HEK293 (cell line): ENCODE results near the gene PRRG3.

Source experiments
- CTCF ChIA-PET: fragments of 350-600 bp; formaldehyde crosslinking; extraction: SDS; loops from one replicate; lab custom pipeline; 2021; ENCODE audit warnings: antibody characterized with exemption; lab: Yijun Ruan, JAX
- POLR2A ChIA-PET: fragments of 300-600 bp; formaldehyde crosslinking; extraction: SDS; loops from one replicate; lab custom pipeline; 2020; ENCODE audit warnings: antibody characterized with exemption, inconsistent platforms; lab: Yijun Ruan, JAX
- H3K27ac ChIP-seq: fragments of 200-500 bp; sonication (Bioruptor generic); 2 replicates; pipeline ENCODE4 v1.5.1; 2014; ENCODE audit warnings: low read depth, low read length, control low read depth, inconsistent platforms; ENCODE audit errors: extremely low read depth
- H3K36me3 ChIP-seq, 2 experiments: fragments of 200-500 bp in 1 of 2; sonication (Bioruptor generic) in 1 of 2; 1 replicate in 1 of 2; 2 replicates in 1 of 2; pipeline ENCODE4 v1.5.1; 2014 to 2017; ENCODE audit warnings: inconsistent platforms in 2 of 2, low read length in 2 of 2; ENCODE audit not compliant: control insufficient read depth in 2 of 2, insufficient read depth in 1 of 2
- H3K4me1 ChIP-seq: fragments of 200-500 bp; sonication (Bioruptor generic); 2 replicates; pipeline ENCODE4 v1.5.1; 2014; ENCODE audit warnings: mild to moderate bottlenecking, low read length, inconsistent platforms; ENCODE audit not compliant: control insufficient read depth, insufficient read depth
- H3K4me3 ChIP-seq: 2 replicates; pipeline ENCODE4 v1.5.1; 2011; ENCODE audit warnings: low read depth, mild to moderate bottlenecking, control low read depth, low read length, moderate library complexity
- H3K9me3 ChIP-seq: fragments of 200-500 bp; sonication (Bioruptor generic); 2 replicates; pipeline ENCODE4 v1.5.1; 2014; ENCODE audit warnings: low read depth, low read length, inconsistent platforms; ENCODE audit not compliant: control insufficient read depth, insufficient read depth
- BCL11B ChIP-seq: fragments of 450-650 bp; formaldehyde crosslinking; IDR thresholded peaks from 2 replicates; pipeline ENCODE4 v1.5.1; 2016; ENCODE audit warnings: low read depth, missing biosample characterization, missing genetic modification characterization
- GLI4 ChIP-seq: fragments of 450-650 bp; formaldehyde crosslinking; IDR thresholded peaks from 2 replicates; pipeline ENCODE4 v1.5.1; 2016; ENCODE audit warnings: missing biosample characterization, missing genetic modification characterization
- KLF1 ChIP-seq: fragments of 450-650 bp; formaldehyde crosslinking; IDR thresholded peaks from 2 replicates; pipeline ENCODE4 v1.5.1; 2016; ENCODE audit warnings: missing biosample characterization, missing genetic modification characterization
- KLF10 ChIP-seq: fragments of 450-650 bp; IDR thresholded peaks from 2 replicates; pipeline ENCODE4 v1.5.1; 2018; ENCODE audit warnings: missing biosample characterization, mild to moderate bottlenecking, missing genetic modification characterization
- OSR2 ChIP-seq: fragments of 450-650 bp; formaldehyde crosslinking; IDR thresholded peaks from 2 replicates; pipeline ENCODE4 v1.5.1; 2016; ENCODE audit warnings: missing biosample characterization, missing genetic modification characterization
- OVOL3 ChIP-seq: fragments of 450-650 bp; formaldehyde crosslinking; IDR thresholded peaks from 2 replicates; pipeline ENCODE4 v1.5.1; 2016; ENCODE audit warnings: missing biosample characterization, missing genetic modification characterization
- ZBTB17 ChIP-seq: fragments of 450-650 bp; formaldehyde crosslinking; IDR thresholded peaks from 2 replicates; pipeline ENCODE4 v1.5.1; 2016; ENCODE audit warnings: missing biosample characterization, missing genetic modification characterization
- ZBTB20 ChIP-seq: fragments of 450-650 bp; formaldehyde crosslinking; IDR thresholded peaks from 2 replicates; pipeline ENCODE4 v1.5.1; 2016; ENCODE audit warnings: missing biosample characterization, missing genetic modification characterization
- ZNF112 ChIP-seq: fragments of 450-650 bp; formaldehyde crosslinking; IDR thresholded peaks from 2 replicates; pipeline ENCODE4 v1.5.0; 2017; ENCODE audit warnings: missing biosample characterization, missing genetic modification characterization
- ZNF138 ChIP-seq: fragments of 450-650 bp; formaldehyde crosslinking; IDR thresholded peaks from 2 replicates; pipeline ENCODE4 v1.5.1; 2016; ENCODE audit warnings: missing biosample characterization, missing genetic modification characterization, borderline replicate concordance
- ZNF174 ChIP-seq: fragments of 450-650 bp; formaldehyde crosslinking; IDR thresholded peaks from 2 replicates; pipeline ENCODE4 v1.5.0; 2017; ENCODE audit warnings: missing biosample characterization, mild to moderate bottlenecking, missing genetic modification characterization
- ZNF19 ChIP-seq: fragments of 450-650 bp; formaldehyde crosslinking; IDR thresholded peaks from 2 replicates; pipeline ENCODE4; 2016; ENCODE audit warnings: missing biosample characterization, missing genetic modification characterization, low read depth
- ZNF211 ChIP-seq: fragments of 450-650 bp; formaldehyde crosslinking; IDR thresholded peaks from 2 replicates; pipeline ENCODE4 v1.5.1; 2016; ENCODE audit warnings: low read depth, missing biosample characterization, missing genetic modification characterization
- ZNF366 ChIP-seq: fragments of 450-650 bp; formaldehyde crosslinking; conservative IDR thresholded peaks from 2 replicates; pipeline ENCODE4 v1.5.1; 2016; ENCODE audit warnings: missing biosample characterization, missing genetic modification characterization
- ZNF433 ChIP-seq: fragments of 450-650 bp; formaldehyde crosslinking; IDR thresholded peaks from 2 replicates; pipeline ENCODE4 v1.5.1; 2016; ENCODE audit warnings: missing biosample characterization, missing genetic modification characterization, low read depth
- ZNF530 ChIP-seq: fragments of 450-650 bp; formaldehyde crosslinking; IDR thresholded peaks from 2 replicates; pipeline ENCODE4 v1.5.1; 2016; ENCODE audit warnings: low read depth, missing biosample characterization, missing genetic modification characterization
- ZNF596 ChIP-seq: fragments of 450-650 bp; IDR thresholded peaks from 2 replicates; pipeline ENCODE4 v1.5.0; 2018; ENCODE audit warnings: missing biosample characterization, mild to moderate bottlenecking, missing genetic modification characterization, moderate library complexity
- ZNF623 ChIP-seq: fragments of 450-650 bp; formaldehyde crosslinking; IDR thresholded peaks from 2 replicates; pipeline ENCODE4 v1.5.1; 2016; ENCODE audit warnings: missing biosample characterization, missing genetic modification characterization
- ZNF624 ChIP-seq: fragments of 450-650 bp; formaldehyde crosslinking; IDR thresholded peaks from 2 replicates; pipeline ENCODE4 v1.5.1; 2017; ENCODE audit warnings: missing biosample characterization, missing genetic modification characterization
- ZNF626 ChIP-seq: fragments of 450-650 bp; sonication (Bioruptor Pico); formaldehyde crosslinking; IDR thresholded peaks from 2 replicates; pipeline ENCODE4 v1.5.1; 2018; ENCODE audit warnings: missing biosample characterization, missing genetic modification characterization, inconsistent platforms
- ZNF747 ChIP-seq: fragments of 450-650 bp; formaldehyde crosslinking; IDR thresholded peaks from 2 replicates; pipeline ENCODE4 v1.5.1; 2016; ENCODE audit warnings: missing biosample characterization, missing genetic modification characterization
- ZNF768 ChIP-seq: fragments of 450-650 bp; formaldehyde crosslinking; IDR thresholded peaks from 2 replicates; pipeline ENCODE4 v1.5.1; 2018; ENCODE audit warnings: missing biosample characterization, mild to moderate bottlenecking, missing genetic modification characterization
- ZSCAN30 ChIP-seq: fragments of 450-650 bp; IDR thresholded peaks from 2 replicates; pipeline ENCODE4 v1.5.1; 2018; ENCODE audit warnings: missing biosample characterization, mild to moderate bottlenecking, missing genetic modification characterization, moderate library complexity
- TF ChIP-seq, protein P1 (sequence below): fragments of 450-650 bp; formaldehyde crosslinking; IDR thresholded peaks from 2 replicates; pipeline ENCODE4 v1.5.1; 2017; ENCODE audit warnings: missing biosample characterization, missing genetic modification characterization
- TF ChIP-seq, protein P2 (sequence below): sonication (generic); formaldehyde crosslinking; IDR thresholded peaks from 2 replicates; pipeline ENCODE4 v1.8.1; 2022; ENCODE audit warnings: mild to moderate bottlenecking, moderate library complexity, missing genetic modification reagents
- TF ChIP-seq, protein P3 (sequence below): fragments of 450-650 bp; formaldehyde crosslinking; IDR thresholded peaks from 2 replicates; pipeline ENCODE4 v1.5.1; 2016; ENCODE audit warnings: missing biosample characterization, missing genetic modification characterization
- TF ChIP-seq, protein P4 (sequence below): fragments of 450-650 bp; formaldehyde crosslinking; IDR thresholded peaks from 2 replicates; pipeline ENCODE4 v1.5.1; 2017; ENCODE audit warnings: missing biosample characterization, missing genetic modification characterization
- TF ChIP-seq, protein P5 (sequence below): fragments of 450-650 bp; formaldehyde crosslinking; IDR thresholded peaks from 2 replicates; pipeline ENCODE4 v1.5.1; 2016; ENCODE audit warnings: missing biosample characterization, missing genetic modification characterization, borderline replicate concordance

The PRRG3 gene

DNA sequence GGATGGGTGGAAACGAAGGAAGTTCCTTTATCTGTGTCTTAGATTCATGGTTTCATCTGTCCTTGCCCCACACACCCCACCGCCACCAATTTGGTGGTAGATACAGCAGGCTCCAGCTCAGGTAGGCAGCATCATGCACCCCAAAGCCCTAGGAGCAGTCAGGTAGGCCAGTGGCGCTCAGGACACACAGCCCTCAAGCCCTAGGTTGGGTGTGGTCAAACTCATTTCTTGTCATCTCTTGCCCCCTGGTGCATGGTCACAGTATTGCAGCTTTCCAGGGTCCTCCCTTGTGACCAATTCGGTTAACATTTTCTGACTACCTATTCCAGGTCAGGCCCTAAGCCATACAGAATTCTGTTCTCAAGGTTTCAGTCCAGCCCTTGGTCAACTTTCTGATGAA, 14.5 kb upstream of the PRRG3 start:
- no peaks in the 10 kb centered on the region for H3K9me3 ChIP-seq
- POLR2A ChIA-PET = no interaction called here
- H3K27ac ChIP-seq = no peak overlapping the region
- H3K4me1 ChIP-seq = no peaks in the 10 kb centered on the region
- CTCF ChIA-PET = interaction anchor here (0.6 to 5.8 kb wide), 13 partner anchors 9 to 1594 kb away, joined by 3 to 48 read pairs (median 4); partner anchors contain the start of gene PRRG3
- no peaks in the 10 kb centered on the region for H3K36me3 ChIP-seq
- H3K4me3 ChIP-seq = no peak overlapping the region
- TF ChIP-seq ZBTB17 (tag by site-specific recombination) (no peak), ZNF596 (no peak), ZSCAN30 (tag by site-specific recombination) (no peak), ZNF138 (tag by site-specific recombination) (no peak), ZNF624 (no peak), ZNF626 (no peak), ZBTB20 (no peak), KLF1 (peak; percentile 45), ZNF768 (no peak), ZNF433 (tag by site-specific recombination) (no peak), ZNF747 (tag by site-specific recombination) (no peak), KLF10 (no peak), OSR2 (tag by site-specific recombination) (no peak), ZNF366 (no peak), BCL11B (tag by site-specific recombination) (no peak), ZNF530 (tag by site-specific recombination) (no peak), ZNF19 (tag by site-specific recombination) (no peak), ZNF623 (no peak), OVOL3 (no peak), ZNF174 (no peak), GLI4 (no peak), ZNF112 (tag by site-specific recombination) (no peak), ZNF211 (tag by site-specific recombination) (no peak)
- TF ChIP-seq, protein P1, sequence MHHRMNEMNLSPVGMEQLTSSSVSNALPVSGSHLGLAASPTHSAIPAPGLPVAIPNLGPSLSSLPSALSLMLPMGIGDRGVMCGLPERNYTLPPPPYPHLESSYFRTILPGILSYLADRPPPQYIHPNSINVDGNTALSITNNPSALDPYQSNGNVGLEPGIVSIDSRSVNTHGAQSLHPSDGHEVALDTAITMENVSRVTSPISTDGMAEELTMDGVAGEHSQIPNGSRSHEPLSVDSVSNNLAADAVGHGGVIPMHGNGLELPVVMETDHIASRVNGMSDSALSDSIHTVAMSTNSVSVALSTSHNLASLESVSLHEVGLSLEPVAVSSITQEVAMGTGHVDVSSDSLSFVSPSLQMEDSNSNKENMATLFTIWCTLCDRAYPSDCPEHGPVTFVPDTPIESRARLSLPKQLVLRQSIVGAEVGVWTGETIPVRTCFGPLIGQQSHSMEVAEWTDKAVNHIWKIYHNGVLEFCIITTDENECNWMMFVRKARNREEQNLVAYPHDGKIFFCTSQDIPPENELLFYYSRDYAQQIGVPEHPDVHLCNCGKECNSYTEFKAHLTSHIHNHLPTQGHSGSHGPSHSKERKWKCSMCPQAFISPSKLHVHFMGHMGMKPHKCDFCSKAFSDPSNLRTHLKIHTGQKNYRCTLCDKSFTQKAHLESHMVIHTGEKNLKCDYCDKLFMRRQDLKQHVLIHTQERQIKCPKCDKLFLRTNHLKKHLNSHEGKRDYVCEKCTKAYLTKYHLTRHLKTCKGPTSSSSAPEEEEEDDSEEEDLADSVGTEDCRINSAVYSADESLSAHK (tag by site-specific recombination) = no peak
- TF ChIP-seq, protein P2, sequence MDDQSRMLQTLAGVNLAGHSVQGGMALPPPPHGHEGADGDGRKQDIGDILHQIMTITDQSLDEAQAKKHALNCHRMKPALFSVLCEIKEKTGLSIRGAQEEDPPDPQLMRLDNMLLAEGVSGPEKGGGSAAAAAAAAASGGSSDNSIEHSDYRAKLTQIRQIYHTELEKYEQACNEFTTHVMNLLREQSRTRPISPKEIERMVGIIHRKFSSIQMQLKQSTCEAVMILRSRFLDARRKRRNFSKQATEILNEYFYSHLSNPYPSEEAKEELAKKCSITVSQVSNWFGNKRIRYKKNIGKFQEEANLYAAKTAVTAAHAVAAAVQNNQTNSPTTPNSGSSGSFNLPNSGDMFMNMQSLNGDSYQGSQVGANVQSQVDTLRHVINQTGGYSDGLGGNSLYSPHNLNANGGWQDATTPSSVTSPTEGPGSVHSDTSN = no peak
- TF ChIP-seq, protein P3, sequence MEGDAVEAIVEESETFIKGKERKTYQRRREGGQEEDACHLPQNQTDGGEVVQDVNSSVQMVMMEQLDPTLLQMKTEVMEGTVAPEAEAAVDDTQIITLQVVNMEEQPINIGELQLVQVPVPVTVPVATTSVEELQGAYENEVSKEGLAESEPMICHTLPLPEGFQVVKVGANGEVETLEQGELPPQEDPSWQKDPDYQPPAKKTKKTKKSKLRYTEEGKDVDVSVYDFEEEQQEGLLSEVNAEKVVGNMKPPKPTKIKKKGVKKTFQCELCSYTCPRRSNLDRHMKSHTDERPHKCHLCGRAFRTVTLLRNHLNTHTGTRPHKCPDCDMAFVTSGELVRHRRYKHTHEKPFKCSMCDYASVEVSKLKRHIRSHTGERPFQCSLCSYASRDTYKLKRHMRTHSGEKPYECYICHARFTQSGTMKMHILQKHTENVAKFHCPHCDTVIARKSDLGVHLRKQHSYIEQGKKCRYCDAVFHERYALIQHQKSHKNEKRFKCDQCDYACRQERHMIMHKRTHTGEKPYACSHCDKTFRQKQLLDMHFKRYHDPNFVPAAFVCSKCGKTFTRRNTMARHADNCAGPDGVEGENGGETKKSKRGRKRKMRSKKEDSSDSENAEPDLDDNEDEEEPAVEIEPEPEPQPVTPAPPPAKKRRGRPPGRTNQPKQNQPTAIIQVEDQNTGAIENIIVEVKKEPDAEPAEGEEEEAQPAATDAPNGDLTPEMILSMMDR = peak; percentile 80
- TF ChIP-seq, protein P4, sequence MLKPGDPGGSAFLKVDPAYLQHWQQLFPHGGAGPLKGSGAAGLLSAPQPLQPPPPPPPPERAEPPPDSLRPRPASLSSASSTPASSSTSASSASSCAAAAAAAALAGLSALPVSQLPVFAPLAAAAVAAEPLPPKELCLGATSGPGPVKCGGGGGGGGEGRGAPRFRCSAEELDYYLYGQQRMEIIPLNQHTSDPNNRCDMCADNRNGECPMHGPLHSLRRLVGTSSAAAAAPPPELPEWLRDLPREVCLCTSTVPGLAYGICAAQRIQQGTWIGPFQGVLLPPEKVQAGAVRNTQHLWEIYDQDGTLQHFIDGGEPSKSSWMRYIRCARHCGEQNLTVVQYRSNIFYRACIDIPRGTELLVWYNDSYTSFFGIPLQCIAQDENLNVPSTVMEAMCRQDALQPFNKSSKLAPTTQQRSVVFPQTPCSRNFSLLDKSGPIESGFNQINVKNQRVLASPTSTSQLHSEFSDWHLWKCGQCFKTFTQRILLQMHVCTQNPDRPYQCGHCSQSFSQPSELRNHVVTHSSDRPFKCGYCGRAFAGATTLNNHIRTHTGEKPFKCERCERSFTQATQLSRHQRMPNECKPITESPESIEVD (tag by site-specific recombination) = no peak
- TF ChIP-seq, protein P5, sequence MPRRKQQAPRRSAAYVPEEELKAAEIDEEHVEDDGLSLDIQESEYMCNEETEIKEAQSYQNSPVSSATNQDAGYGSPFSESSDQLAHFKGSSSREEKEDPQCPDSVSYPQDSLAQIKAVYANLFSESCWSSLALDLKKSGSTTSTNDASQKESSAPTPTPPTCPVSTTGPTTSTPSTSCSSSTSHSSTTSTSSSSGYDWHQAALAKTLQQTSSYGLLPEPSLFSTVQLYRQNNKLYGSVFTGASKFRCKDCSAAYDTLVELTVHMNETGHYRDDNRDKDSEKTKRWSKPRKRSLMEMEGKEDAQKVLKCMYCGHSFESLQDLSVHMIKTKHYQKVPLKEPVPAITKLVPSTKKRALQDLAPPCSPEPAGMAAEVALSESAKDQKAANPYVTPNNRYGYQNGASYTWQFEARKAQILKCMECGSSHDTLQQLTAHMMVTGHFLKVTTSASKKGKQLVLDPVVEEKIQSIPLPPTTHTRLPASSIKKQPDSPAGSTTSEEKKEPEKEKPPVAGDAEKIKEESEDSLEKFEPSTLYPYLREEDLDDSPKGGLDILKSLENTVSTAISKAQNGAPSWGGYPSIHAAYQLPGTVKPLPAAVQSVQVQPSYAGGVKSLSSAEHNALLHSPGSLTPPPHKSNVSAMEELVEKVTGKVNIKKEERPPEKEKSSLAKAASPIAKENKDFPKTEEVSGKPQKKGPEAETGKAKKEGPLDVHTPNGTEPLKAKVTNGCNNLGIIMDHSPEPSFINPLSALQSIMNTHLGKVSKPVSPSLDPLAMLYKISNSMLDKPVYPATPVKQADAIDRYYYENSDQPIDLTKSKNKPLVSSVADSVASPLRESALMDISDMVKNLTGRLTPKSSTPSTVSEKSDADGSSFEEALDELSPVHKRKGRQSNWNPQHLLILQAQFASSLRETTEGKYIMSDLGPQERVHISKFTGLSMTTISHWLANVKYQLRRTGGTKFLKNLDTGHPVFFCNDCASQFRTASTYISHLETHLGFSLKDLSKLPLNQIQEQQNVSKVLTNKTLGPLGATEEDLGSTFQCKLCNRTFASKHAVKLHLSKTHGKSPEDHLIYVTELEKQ (tag by site-specific recombination) = no peak
